Left ventricle myocardium inferior (tissue), 1 donor: ENCODE data around the gene ZMYND11. TPM values are rescaled to one million over a fixed set of nuclear protein-coding genes. Genes with fewer than 3 reads are reported as not detected.
A peak's percentile ranks its signal among the peaks of the same experiment; 100 is the strongest.

Experiments
- DNase-seq: peaks from one replicate; pipeline ENCODE4 v3.0.0-alpha.2; 2020
- H3K27ac ChIP-seq: fragments of 200-600 bp; replicated peaks from 2 replicates; pipeline ENCODE4 v1.8.0; 2021
- H3K27me3 ChIP-seq: fragments of 200-600 bp; 2 replicates; pipeline ENCODE4 v1.8.0; 2021; ENCODE audit warnings: low read depth
- H3K36me3 ChIP-seq: fragments of 200-600 bp; 2 replicates; pipeline ENCODE4 v1.8.0; 2021
- H3K4me1 ChIP-seq: fragments of 200-600 bp; 2 replicates; pipeline ENCODE4 v1.8.0; 2021
- H3K4me3 ChIP-seq: fragments of 200-600 bp; 2 replicates; pipeline ENCODE4 v1.8.0; 2021; ENCODE audit warnings: mild to moderate bottlenecking, moderate library complexity
- H3K9me3 ChIP-seq: fragments of 200-600 bp; replicated peaks from 2 replicates; pipeline ENCODE4 v1.8.0; 2021
- CTCF ChIP-seq: fragments of 200-600 bp; IDR thresholded peaks from 2 replicates; pipeline ENCODE4 v1.8.0; 2021; ENCODE audit warnings: antibody characterized with exemption, mild to moderate bottlenecking, borderline replicate concordance
- intact Hi-C: fragments of 100-400 bp; cut with micrococcal nuclease; formaldehyde crosslinking; loops from one replicate; pipeline ENCODE4 v1.11.0; 2022
- total RNA-seq: library from RNA; stranded (reverse); fragmentation: NEBNext Ultra II Directional; extraction: Animal tissue kit (Norgen Biotek cat#: 25700); gene quantifications from one replicate; pipeline ENCODE4 v1.2.1, GENCODE V29; 2021
- donor health status: DM: no; HTN: yes; CAD: no; lungs with severe emphysema.

ZMYND11 gene
- total RNA-seq, 1 donor from 2014 or later: 79.6 TPM

- intact Hi-C loops: no loop called here
Observed at GRCh38 chr10:132946-133898, 2.0 kb upstream of the ZMYND11 start.

GRCh38 chr10:134247-135131 lies 766 bp upstream of the ZMYND11 start:
- H3K4me1 ChIP-seq: peaks cover 51% of the 10 kb centered on the region
- no peaks in the 10 kb centered on the region for H3K9me3 ChIP-seq
- H3K27me3 ChIP-seq: no peaks in the 10 kb centered on the region
- peak; percentile 33 for DNase-seq
- peak overlapping the region; percentile 85 for H3K4me3 ChIP-seq
- H3K36me3 ChIP-seq: no peaks in the 10 kb centered on the region
- H3K27ac ChIP-seq: peak overlapping the region; percentile 98
- peak; percentile 40 for TF ChIP-seq CTCF
- intact Hi-C loops: no loop called here

More at GRCh38 chr10:132946-133898, 2.0 kb upstream of the ZMYND11 start:
- Histone ChIP-seq H3K27me3 (no peaks in the 10 kb centered on the region), H3K36me3 (no peaks in the 10 kb centered on the region), H3K9me3 (no peaks in the 10 kb centered on the region), H3K27ac (no peak overlapping the region), H3K4me1 (peaks cover 56% of the 10 kb centered on the region), H3K4me3 (peak overlapping the region; percentile 85)
- no peak for DNase-seq
- no peak for TF ChIP-seq CTCF

GRCh38 chr10:135601-136464 lies 578 bp downstream of the ZMYND11 start:
- intact Hi-C loops: no loop called here
- no peak for TF ChIP-seq CTCF
- H3K4me3 ChIP-seq: peak overlapping the region; percentile 85
- no peaks in the 10 kb centered on the region for H3K36me3 ChIP-seq
- peak; percentile 65 for DNase-seq
- no peaks in the 10 kb centered on the region for H3K9me3 ChIP-seq
- H3K4me1 ChIP-seq: peaks cover 58% of the 10 kb centered on the region
- no peaks in the 10 kb centered on the region for H3K27me3 ChIP-seq
- peak overlapping the region; percentile 98 for H3K27ac ChIP-seq

- Histone ChIP-seq H3K27me3 (no peaks in the 10 kb centered on the region), H3K27ac (peak overlapping the region; percentile 98), H3K4me3 (peak overlapping the region; percentile 85), H3K9me3 (no peaks in the 10 kb centered on the region), H3K4me1 (peaks cover 64% of the 10 kb centered on the region), H3K36me3 (no peaks in the 10 kb centered on the region)
- TF ChIP-seq CTCF: no peak
- no peak for DNase-seq
- intact Hi-C loops: no loop called here
Observed at GRCh38 chr10:136465-136762, 1.2 kb downstream of the ZMYND11 start.

- Histone ChIP-seq H3K4me1 (peaks cover 70% of the 10 kb centered on the region), H3K27ac (no peak overlapping the region)
Observed at GRCh38 chr10:137031-137430, 1.8 kb downstream of the ZMYND11 start.

More at GRCh38 chr10:137031-137430, 1.8 kb downstream of the ZMYND11 start:
- DNase-seq: no peak
- Histone ChIP-seq H3K9me3 (no peaks in the 10 kb centered on the region), H3K36me3 (no peaks in the 10 kb centered on the region), H3K27me3 (no peaks in the 10 kb centered on the region), H3K4me3 (peak overlapping the region; percentile 85)
- peak; percentile 40 for TF ChIP-seq CTCF
- intact Hi-C loops: no loop called here
